Measurements from ENCODE around the gene PMVK. TPM values are rescaled to one million over a fixed set of nuclear protein-coding genes. Genes with fewer than 3 reads are reported as not detected.
"Not testable (repeated sequence)": the region's sequence is repeated elsewhere in the genome, so short reads cannot be mapped to it uniquely, and the experiment has no call there.

The PMVK gene
- 10 to 100 TPM; 29.4 to 68.9 TPM for polyA plus RNA-seq

GRCh38 chr1:154936555-154937084 lies at the start of gene PMVK:
PMVK (minus strand) TSS chr1:154936719; CDS start chr1:154936685, 34 bp downstream.
- Histone ChIP-seq H3K27me3 (ENCODE audit: control insufficient read depth in 1 of 2, insufficient read depth in 2 of 2, low read length in 2 of 2) (no peaks in the 10 kb centered on the region), H3K9me3 (ENCODE audit: control insufficient read depth in 2 of 2, insufficient read depth in 1 of 2, low read depth in 1 of 2, low read length in 1 of 2) (no peaks in the 10 kb centered on the region), H3K36me3 (ENCODE audit: control insufficient read depth in 2 of 2, insufficient read depth in 2 of 2, low read length in 1 of 2) (peaks cover 0 to 3% of the 10 kb centered on the region in 2 donors), H3K27ac (ENCODE audit: low read depth in 2 of 2, low read length in 1 of 2) (peak within 1 kb of the TSS; percentile 99 to 100), H3K4me1 (ENCODE audit: control insufficient read depth in 2 of 2, insufficient read depth in 2 of 2, low read length in 1 of 2) (peaks cover 9 to 17% of the 10 kb centered on the region in 2 donors), H3K4me3 (ENCODE audit: low read depth in 1 of 2, low read length in 2 of 2) (peak within 1 kb of the TSS; percentile 61 to 62)
- 0 to 1% methylated on average over 45 of the region's 45 CpGs for WGBS, 2 donors

DNA sequence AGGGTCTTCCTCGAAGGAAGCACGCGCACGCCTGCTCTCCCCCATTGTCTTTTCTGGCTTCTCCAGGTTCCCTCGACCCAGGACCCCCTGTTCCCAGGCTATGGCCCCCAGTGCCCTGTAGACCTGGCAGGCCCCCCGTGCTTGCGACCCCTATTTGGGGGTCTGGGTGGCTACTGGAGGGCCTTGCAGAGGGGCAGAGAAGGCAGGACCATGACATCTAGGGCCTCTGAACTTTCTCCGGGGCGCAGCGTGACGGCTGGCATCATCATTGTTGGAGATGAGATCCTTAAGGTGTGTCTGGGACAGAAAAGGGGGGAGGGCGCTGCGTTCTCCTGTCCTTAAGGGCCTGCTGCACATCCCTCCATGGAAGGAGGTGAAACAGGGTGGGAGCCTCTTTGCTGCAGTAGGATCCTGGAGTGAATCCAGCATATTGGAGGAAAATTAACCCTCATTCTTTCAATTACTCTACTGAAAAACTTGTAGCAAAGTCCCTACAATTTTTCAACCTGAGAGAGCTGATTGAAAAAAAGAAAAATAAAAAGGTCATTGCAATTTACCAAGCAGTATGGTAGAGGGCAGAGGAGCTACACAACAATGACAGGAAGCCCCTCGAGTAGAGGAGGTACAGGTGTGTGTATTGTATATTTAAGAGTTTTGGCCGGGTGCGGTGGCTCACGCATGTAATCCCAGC lies 47.4 kb upstream of the PMVK start:
- 9 to 10% methylated on average over 17 of the region's 17 CpGs for WGBS, 2 donors
- Histone ChIP-seq H3K9me3 (ENCODE audit: control insufficient read depth in 2 of 2, insufficient read depth in 1 of 2, low read depth in 1 of 2, low read length in 1 of 2) (no peaks in the 10 kb centered on the region), H3K27me3 (ENCODE audit: control insufficient read depth in 1 of 2, insufficient read depth in 2 of 2, low read length in 2 of 2) (no peaks in the 10 kb centered on the region), H3K4me1 (ENCODE audit: control insufficient read depth in 2 of 2, insufficient read depth in 2 of 2, low read length in 1 of 2) (peaks cover 0 to 2% of the 10 kb centered on the region in 2 donors), H3K36me3 (ENCODE audit: control insufficient read depth in 2 of 2, insufficient read depth in 2 of 2, low read length in 1 of 2) (peaks cover 4 to 13% of the 10 kb centered on the region in 2 donors), H3K4me3 (ENCODE audit: low read depth in 1 of 2, low read length in 2 of 2) (peak overlapping the region; percentile 64 to 91), H3K27ac (ENCODE audit: low read depth in 2 of 2, low read length in 1 of 2) (peak overlapping the region; percentile 80 to 82)

DNA sequence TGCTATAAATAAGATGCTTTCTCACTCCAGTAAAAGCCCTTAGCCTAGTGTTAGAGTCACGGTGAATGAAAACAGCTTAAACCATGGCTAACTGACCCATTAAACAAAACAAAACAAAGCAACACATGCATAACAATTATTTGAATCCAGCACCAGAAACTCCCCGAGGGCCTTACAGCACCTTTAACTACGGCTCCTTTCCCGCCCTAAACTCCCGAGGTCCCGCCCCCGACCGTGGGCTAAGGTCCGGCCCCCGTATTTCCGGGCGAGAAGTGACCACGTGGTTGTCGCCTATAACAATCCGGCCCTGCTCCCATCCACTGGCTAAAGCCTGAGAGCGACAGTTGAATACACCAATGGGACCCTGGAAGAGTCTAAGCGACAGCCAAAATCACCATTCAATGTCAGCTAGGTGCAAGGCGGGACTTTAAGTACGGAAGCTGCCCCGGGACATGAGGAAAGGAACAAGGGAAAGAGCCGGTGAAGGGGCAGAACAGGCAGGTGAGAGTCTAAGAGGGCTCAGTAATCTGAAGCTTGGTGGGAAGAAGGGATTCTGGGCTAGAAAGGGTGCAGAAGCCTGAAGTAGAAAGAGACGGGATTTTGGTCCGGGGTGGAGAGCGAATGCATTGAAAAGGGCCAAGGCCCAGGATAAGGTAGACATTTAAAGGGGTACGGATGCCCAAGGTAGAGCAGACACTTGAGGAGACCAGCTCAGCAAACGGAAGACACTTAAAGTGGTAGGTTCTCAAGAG lies 46.6 kb upstream of the PMVK start, which contains the start of gene FLAD1:
Gene FLAD1, plus strand, starts transcription at position 448 of the 752 bp plus-strand sequence. CDS start 351 bp downstream, outside the sequence.
- Histone ChIP-seq H3K27ac (ENCODE audit: low read depth in 2 of 2, low read length in 1 of 2) (peak within 1 kb of the TSS; percentile 80 to 90), H3K4me3 (ENCODE audit: low read depth in 1 of 2, low read length in 2 of 2) (peak within 1 kb of the TSS; percentile 64 to 91), H3K27me3 (ENCODE audit: control insufficient read depth in 1 of 2, insufficient read depth in 2 of 2, low read length in 2 of 2) (no peaks in the 10 kb centered on the region), H3K4me1 (ENCODE audit: control insufficient read depth in 2 of 2, insufficient read depth in 2 of 2, low read length in 1 of 2) (no peaks in the 10 kb centered on the region), H3K36me3 (ENCODE audit: control insufficient read depth in 2 of 2, insufficient read depth in 2 of 2, low read length in 1 of 2) (peaks cover 5 to 7% of the 10 kb centered on the region in 2 donors), H3K9me3 (ENCODE audit: control insufficient read depth in 2 of 2, insufficient read depth in 1 of 2, low read depth in 1 of 2, low read length in 1 of 2) (no peaks in the 10 kb centered on the region)
- WGBS, 2 donors: 1% methylated on average over 26 of the region's 26 CpGs

- Histone ChIP-seq H3K4me3 (ENCODE audit: low read depth in 1 of 2, low read length in 2 of 2) (peak overlapping the region in 1 of 2 donors; percentile 91), H3K4me1 (ENCODE audit: control insufficient read depth in 2 of 2, insufficient read depth in 2 of 2, low read length in 1 of 2) (no peaks in the 10 kb centered on the region), H3K27ac (ENCODE audit: low read depth in 2 of 2, low read length in 1 of 2) (no peak overlapping the region), H3K27me3 (ENCODE audit: control insufficient read depth in 1 of 2, insufficient read depth in 2 of 2, low read length in 2 of 2) (no peaks in the 10 kb centered on the region), H3K36me3 (ENCODE audit: control insufficient read depth in 2 of 2, insufficient read depth in 2 of 2, low read length in 1 of 2) (peaks cover 0 to 5% of the 10 kb centered on the region in 2 donors), H3K9me3 (ENCODE audit: control insufficient read depth in 2 of 2, insufficient read depth in 1 of 2, low read depth in 1 of 2, low read length in 1 of 2) (no peaks in the 10 kb centered on the region)
- 65 to 70% methylated on average over 6 of the region's 6 CpGs for WGBS, 2 donors
These were observed 45.8 kb upstream of the PMVK start for GRCh38 chr1:154982341-154982740.

DNA sequence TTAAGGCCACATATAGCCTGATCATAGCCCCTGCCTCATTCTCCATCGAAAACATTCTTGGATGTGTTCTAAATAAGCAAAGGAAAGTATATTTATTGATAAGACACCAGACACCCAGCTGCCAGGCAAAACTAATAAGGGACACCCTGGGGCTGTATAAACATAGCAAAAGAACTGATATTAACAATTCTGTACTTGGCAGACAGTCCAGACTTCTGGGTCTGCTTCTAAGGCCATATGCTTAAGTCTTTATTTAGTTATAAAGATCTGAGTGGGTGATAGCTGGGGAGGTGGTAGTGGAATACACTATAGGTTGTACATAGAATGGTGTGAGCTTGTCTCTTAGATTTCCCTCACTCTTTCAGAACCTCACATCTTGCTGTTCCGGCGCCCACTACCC lies 41.8 kb upstream of the PMVK start:
- H3K27me3 ChIP-seq (ENCODE audit: control insufficient read depth in 1 of 2, insufficient read depth in 2 of 2, low read length in 2 of 2): no peaks in the 10 kb centered on the region
- WGBS, 2 donors: 96 to 100% methylated on average over 3 of the region's 3 CpGs
- H3K4me3 ChIP-seq (ENCODE audit: low read depth in 1 of 2, low read length in 2 of 2): no peak overlapping the region
- no peaks in the 10 kb centered on the region for H3K4me1 ChIP-seq (ENCODE audit: control insufficient read depth in 2 of 2, insufficient read depth in 2 of 2, low read length in 1 of 2)
- H3K27ac ChIP-seq (ENCODE audit: low read depth in 2 of 2, low read length in 1 of 2): no peak overlapping the region
- peaks cover 0 to 5% of the 10 kb centered on the region in 2 donors for H3K36me3 ChIP-seq (ENCODE audit: control insufficient read depth in 2 of 2, insufficient read depth in 2 of 2, low read length in 1 of 2)
- no peaks in the 10 kb centered on the region for H3K9me3 ChIP-seq (ENCODE audit: control insufficient read depth in 2 of 2, insufficient read depth in 1 of 2, low read depth in 1 of 2, low read length in 1 of 2)

- not testable (repeated sequence) for H3K4me3 ChIP-seq (ENCODE audit: low read depth in 1 of 2, low read length in 2 of 2); H3K27me3 ChIP-seq (ENCODE audit: control insufficient read depth in 1 of 2, insufficient read depth in 2 of 2, low read length in 2 of 2); H3K9me3 ChIP-seq (ENCODE audit: control insufficient read depth in 2 of 2, insufficient read depth in 1 of 2, low read depth in 1 of 2, low read length in 1 of 2); H3K4me1 ChIP-seq (ENCODE audit: control insufficient read depth in 2 of 2, insufficient read depth in 2 of 2, low read length in 1 of 2); H3K27ac ChIP-seq (ENCODE audit: low read depth in 2 of 2, low read length in 1 of 2); H3K36me3 ChIP-seq (ENCODE audit: control insufficient read depth in 2 of 2, insufficient read depth in 2 of 2, low read length in 1 of 2)
- 66 to 70% methylated on average over 3 of the region's 3 CpGs for WGBS, 2 donors
These were observed 41.2 kb upstream of the PMVK start for GRCh38 chr1:154977762-154978161.

DNA sequence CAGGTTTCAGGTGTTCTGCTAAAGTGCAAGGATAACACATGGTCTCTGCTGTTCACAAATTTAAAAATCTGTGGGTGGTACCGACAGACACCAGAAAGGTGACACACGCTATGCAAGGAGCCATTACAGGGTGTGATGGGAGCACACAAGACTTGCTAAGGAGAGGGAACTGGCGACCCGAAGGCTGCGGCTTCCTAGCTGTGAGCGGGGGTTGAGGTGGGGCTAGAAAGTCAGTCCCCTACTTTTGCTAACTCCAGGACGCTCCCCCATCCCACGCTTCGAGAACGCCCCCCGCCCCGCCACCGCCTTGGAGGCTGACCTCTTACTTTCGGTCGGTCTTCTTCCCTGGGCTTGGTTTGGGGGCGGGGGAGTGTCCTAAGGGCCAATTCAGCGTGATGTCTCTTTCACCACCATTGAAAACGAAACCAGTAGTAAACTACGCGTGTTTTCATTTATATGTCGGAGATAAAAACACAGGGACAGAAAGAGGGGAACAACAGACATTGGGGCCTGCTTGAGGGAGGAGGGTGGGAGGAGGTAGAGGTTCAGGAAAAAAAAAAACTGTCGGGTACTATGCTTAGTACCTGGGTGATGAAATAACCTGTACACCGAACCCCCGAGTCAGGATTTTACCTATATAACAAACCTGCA lies 39.0 kb upstream of the PMVK start:
- peak overlapping the region; percentile 91 to 97 for H3K27ac ChIP-seq (ENCODE audit: low read depth in 2 of 2, low read length in 1 of 2)
- H3K36me3 ChIP-seq (ENCODE audit: control insufficient read depth in 2 of 2, insufficient read depth in 2 of 2, low read length in 1 of 2): peaks cover 0 to 5% of the 10 kb centered on the region in 2 donors
- 0 to 1% methylated on average over 24 of the region's 24 CpGs for WGBS, 2 donors
- no peaks in the 10 kb centered on the region for H3K27me3 ChIP-seq (ENCODE audit: control insufficient read depth in 1 of 2, insufficient read depth in 2 of 2, low read length in 2 of 2)
- H3K4me3 ChIP-seq (ENCODE audit: low read depth in 1 of 2, low read length in 2 of 2): peak overlapping the region; percentile 44 to 70
- no peaks in the 10 kb centered on the region for H3K9me3 ChIP-seq (ENCODE audit: control insufficient read depth in 2 of 2, insufficient read depth in 1 of 2, low read depth in 1 of 2, low read length in 1 of 2)
- peaks cover 3 to 13% of the 10 kb centered on the region in 2 donors for H3K4me1 ChIP-seq (ENCODE audit: control insufficient read depth in 2 of 2, insufficient read depth in 2 of 2, low read length in 1 of 2)

DNA sequence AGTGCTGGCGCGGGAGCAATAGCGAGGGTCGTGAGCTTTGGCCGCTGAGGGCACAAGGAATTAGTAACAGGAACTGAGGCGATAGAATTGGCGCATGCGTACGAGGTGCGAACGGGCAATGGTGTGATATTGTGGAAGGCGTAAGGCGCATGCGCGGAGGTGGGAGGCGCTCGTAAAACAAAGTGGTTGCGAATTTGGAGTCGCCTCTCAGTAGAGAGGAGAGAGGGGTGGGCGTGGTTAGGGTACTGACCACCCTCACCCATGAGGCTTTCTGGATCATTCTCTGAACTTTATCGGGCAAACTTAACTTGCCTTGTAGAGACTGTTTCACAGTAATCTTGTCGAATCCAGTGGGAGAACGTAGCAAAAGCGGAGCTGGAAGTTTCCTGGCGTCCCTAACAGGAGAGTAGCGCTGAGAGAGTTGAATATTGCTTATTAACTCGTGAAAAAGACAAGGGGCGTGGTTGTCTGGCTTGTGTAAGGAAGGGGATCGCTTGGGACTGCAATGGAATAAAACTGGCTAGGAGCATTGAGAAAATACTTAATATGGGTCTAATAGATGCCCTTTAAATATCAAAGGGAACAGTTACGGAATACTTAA lies 38.4 kb upstream of the PMVK start:
- 0% methylated on average over 30 of the region's 30 CpGs for WGBS, 2 donors

More for the DNA sequence above, 38.4 kb upstream of the PMVK start:
- peak overlapping the region; percentile 44 to 70 for H3K4me3 ChIP-seq (ENCODE audit: low read depth in 1 of 2, low read length in 2 of 2)
- peaks cover 10 to 20% of the 10 kb centered on the region in 2 donors for H3K4me1 ChIP-seq (ENCODE audit: control insufficient read depth in 2 of 2, insufficient read depth in 2 of 2, low read length in 1 of 2)
- peaks cover 0 to 5% of the 10 kb centered on the region in 2 donors for H3K36me3 ChIP-seq (ENCODE audit: control insufficient read depth in 2 of 2, insufficient read depth in 2 of 2, low read length in 1 of 2)
- H3K27me3 ChIP-seq (ENCODE audit: control insufficient read depth in 1 of 2, insufficient read depth in 2 of 2, low read length in 2 of 2): no peaks in the 10 kb centered on the region
- no peaks in the 10 kb centered on the region for H3K9me3 ChIP-seq (ENCODE audit: control insufficient read depth in 2 of 2, insufficient read depth in 1 of 2, low read depth in 1 of 2, low read length in 1 of 2)
- H3K27ac ChIP-seq (ENCODE audit: low read depth in 2 of 2, low read length in 1 of 2): peak overlapping the region; percentile 91 to 97

All from esophagus (tissue), 2 donors.